GM23338 (cell line): ENCODE results near the gene ZMYM4. TPM values are rescaled to one million over a fixed set of nuclear protein-coding genes. Genes with fewer than 3 reads are reported as not detected.

Experiments used
- ATAC-seq: fragments of 200-7000 bp; cut with Tn5 transposase; 3 replicates; pipeline ENCODE4 v1.9.1; 2020
- DNase-seq: peaks from one replicate; pipeline ENCODE4 v3.0.0-alpha.2; 2015; ENCODE audit warnings: low spot score
- H2AFZ ChIP-seq: fragments of 200-600 bp; sonication (generic); 2 replicates; pipeline ENCODE4 v1.8.0; 2016; ENCODE audit warnings: antibody characterized with exemption, mild to moderate bottlenecking, moderate library complexity
- H3F3A ChIP-seq: fragments of 200-600 bp; sonication (generic); replicated peaks from 2 replicates; pipeline ENCODE4 v1.8.0; 2017; ENCODE audit warnings: antibody characterized with exemption, mixed run types, low read depth
- H3K27ac ChIP-seq: fragments of 200-600 bp; sonication (generic); 2 replicates; pipeline ENCODE4 v1.6.1; 2016; ENCODE audit warnings: low read depth
- H3K27me3 ChIP-seq: fragments of 200-600 bp; sonication (generic); 2 replicates; pipeline ENCODE4 v1.8.0; 2016; ENCODE audit warnings: mild to moderate bottlenecking, mixed run types, moderate library complexity; ENCODE audit not compliant: insufficient read depth
- H3K36me3 ChIP-seq: fragments of 200-600 bp; sonication (generic); 2 replicates; pipeline ENCODE4 v1.8.0; 2016; ENCODE audit warnings: mild to moderate bottlenecking; ENCODE audit not compliant: insufficient read depth
- H3K4me1 ChIP-seq: fragments of 200-600 bp; sonication (generic); 2 replicates; pipeline ENCODE4 v1.8.0; 2016; ENCODE audit warnings: mild to moderate bottlenecking, moderate library complexity; ENCODE audit not compliant: insufficient read depth
- H3K4me2 ChIP-seq: fragments of 200-600 bp; sonication (generic); 2 replicates; pipeline ENCODE4 v1.7.1; 2017; ENCODE audit warnings: mixed run types
- H3K4me3 ChIP-seq: fragments of 200-600 bp; sonication (generic); 2 replicates; pipeline ENCODE4 v1.6.1; 2016; ENCODE audit warnings: mixed run types
- H3K79me2 ChIP-seq: fragments of 200-600 bp; sonication (generic); replicated peaks from 2 replicates; pipeline ENCODE4 v1.8.0; 2017; ENCODE audit warnings: mild to moderate bottlenecking; ENCODE audit not compliant: insufficient read depth
- H3K9me2 ChIP-seq: fragments of 200-600 bp; sonication (generic); 2 replicates; pipeline ENCODE4 v1.8.0; 2017; ENCODE audit not compliant: insufficient read depth
- H4K20me1 ChIP-seq: fragments of 200-600 bp; sonication (generic); replicated peaks from 2 replicates; pipeline ENCODE4 v1.8.0; 2017; ENCODE audit warnings: mild to moderate bottlenecking; ENCODE audit not compliant: insufficient read depth
- H3K27ac Mint-ChIP-seq: 2 replicates; pipeline ENCODE4 v1.8.0; 2020; ENCODE audit warnings: inconsistent platforms, mild to moderate bottlenecking, moderate library complexity, mixed read lengths
- H3K27me3 Mint-ChIP-seq: 3 replicates; pipeline ENCODE4 v1.8.0; 2022; ENCODE audit warnings: low read depth, mild to moderate bottlenecking, moderate library complexity, mixed read lengths, inconsistent platforms; ENCODE audit not compliant: insufficient read depth, poor library complexity
- H3K36me3 Mint-ChIP-seq: 3 replicates; pipeline ENCODE4 v1.8.0; 2021; ENCODE audit warnings: low read depth, mild to moderate bottlenecking, inconsistent platforms, moderate library complexity, mixed read lengths
- H3K4me1 Mint-ChIP-seq: 3 replicates; pipeline ENCODE4 v1.8.0; 2020; ENCODE audit warnings: mild to moderate bottlenecking, inconsistent platforms, mixed read lengths
- H3K4me3 Mint-ChIP-seq: 3 replicates; pipeline ENCODE4 v1.8.0; 2021; ENCODE audit warnings: moderate library complexity, mild to moderate bottlenecking, inconsistent platforms, mixed read lengths
- H3K9me3 Mint-ChIP-seq: 3 replicates; pipeline ENCODE4 v1.8.0; 2020; ENCODE audit warnings: moderate library complexity, mild to moderate bottlenecking, inconsistent platforms, mixed read lengths
- CREB1 ChIP-seq: fragments of 250-450 bp; sonication (Bioruptor Pico); IDR thresholded peaks from 2 replicates; pipeline ENCODE4 v1.5.0; 2020; ENCODE audit warnings: low read depth, mild to moderate bottlenecking, moderate library complexity
- ETS1 ChIP-seq: IDR thresholded peaks from 2 replicates; pipeline ENCODE4 v1.6.1; 2016; ENCODE audit warnings: antibody characterized with exemption
- EZH2 ChIP-seq: fragments of 200-600 bp; sonication (generic); IDR thresholded peaks from one replicate; pipeline ENCODE4 v1.8.0; 2017; ENCODE audit warnings: antibody characterized with exemption, mild to moderate bottlenecking, low read depth; ENCODE audit not compliant: unreplicated experiment
- EZH2phosphoT487 ChIP-seq: fragments of 200-600 bp; sonication (generic); IDR thresholded peaks from one replicate; pipeline ENCODE4 v1.8.1; 2018; ENCODE audit warnings: antibody characterized with exemption; ENCODE audit not compliant: unreplicated experiment
- JUNB ChIP-seq: IDR thresholded peaks from one replicate; pipeline ENCODE4 v1.6.1; 2016; ENCODE audit warnings: antibody characterized with exemption; ENCODE audit not compliant: unreplicated experiment
- NANOG ChIP-seq: IDR thresholded peaks from 2 replicates; pipeline ENCODE4 v1.6.1; 2016; ENCODE audit warnings: antibody characterized with exemption, borderline replicate concordance
- POLR2AphosphoS5 ChIP-seq: IDR thresholded peaks from 2 replicates; pipeline ENCODE4 v1.6.1; 2016; ENCODE audit warnings: antibody characterized with exemption, low read depth
- STAT1 ChIP-seq: IDR thresholded peaks from one replicate; pipeline ENCODE4 v1.6.1; 2016; ENCODE audit warnings: antibody characterized with exemption; ENCODE audit not compliant: unreplicated experiment
- ZNF114 ChIP-seq: fragments of 250-450 bp; sonication (Bioruptor Pico); IDR thresholded peaks from 2 replicates; pipeline ENCODE4 v1.5.0; 2020; ENCODE audit warnings: mild to moderate bottlenecking, moderate library complexity
- ZNF331 ChIP-seq: fragments of 250-450 bp; sonication (Bioruptor Pico); IDR thresholded peaks from 2 replicates; pipeline ENCODE4 v1.5.0; 2020; ENCODE audit warnings: low read depth, mild to moderate bottlenecking, moderate library complexity
- polyA plus RNA-seq: library from polyadenylated mRNA; unstranded; fragments of >200 nt; fragmentation: Nextera tagmentation; extraction: Ambion mirVana; gene quantifications from 2 replicates; pipeline ENCODE4 v1.2.1, GENCODE V29; 2016
- total RNA-seq: library from RNA; depleted of rRNA; stranded (reverse); fragments of >200 nt; shearing (Covaris generic); gene quantifications from 2 replicates; pipeline ENCODE4 v1.2.3, GENCODE V29; 2014
- TF ChIP-seq, protein P1 (sequence below): IDR thresholded peaks from one replicate; pipeline ENCODE4 v1.6.1; 2018; ENCODE audit warnings: antibody characterized with exemption; ENCODE audit not compliant: unreplicated experiment
- TF ChIP-seq, protein P2 (sequence below), 2 experiments: fragments of 200-600 bp in 1 of 2; sonication (generic) in 1 of 2; conservative IDR thresholded peaks; 2 replicates each; pipeline versions ENCODE4 v1.5.1 to v1.6.1; 2016 to 2017; ENCODE audit warnings: antibody characterized with exemption in 2 of 2, low read depth in 2 of 2, mild to moderate bottlenecking in 2 of 2, moderate library complexity in 1 of 2
- TF ChIP-seq, protein P3 (sequence below): fragments of 250-450 bp; sonication (Bioruptor Pico); IDR thresholded peaks from 2 replicates; pipeline ENCODE4 v1.5.0; 2020; ENCODE audit warnings: mild to moderate bottlenecking, moderate library complexity

ZMYM4 gene
- total and polyA plus RNA-seq, 2 experiments from 2014 or later: 65.4 to 68.5 TPM

GRCh38 chr1:35437200-35437599 lies 168.7 kb downstream of the ZMYM4 start:
- Histone ChIP-seq H3K36me3 (peaks cover 11% of the 10 kb centered on the region; the same call in 1 of the 2 replicates), H3K4me3 (no peak overlapping the region)
- H3K36me3 Mint-ChIP-seq: peaks cover 65% of the 10 kb centered on the region

More at GRCh38 chr1:35437200-35437599, 168.7 kb downstream of the ZMYM4 start:
- Histone ChIP-seq H3K4me1 (no peaks in the 10 kb centered on the region), H3K79me2 (no peaks in the 10 kb centered on the region), H3K27ac (no peak overlapping the region), H3K9me2 (no peaks in the 10 kb centered on the region), H3K4me2 (no peak overlapping the region), H2AFZ (no peak overlapping the region), H3F3A (no peaks in the 10 kb centered on the region), H3K27me3 (no peaks in the 10 kb centered on the region), H4K20me1 (no peaks in the 10 kb centered on the region; the same call in none of the 2 replicates)
- Mint-ChIP-seq H3K27ac (no peak overlapping the region), H3K27me3 (peaks cover 18% of the 10 kb centered on the region), H3K4me3 (no peak overlapping the region), H3K9me3 (no peaks in the 10 kb centered on the region), H3K4me1 (peaks cover 2% of the 10 kb centered on the region; the same call in 1 of the 3 replicates)
- TF ChIP-seq ZNF114 (CRISPR knock-in tag): no peak
- no peak for TF ChIP-seq JUNB
- TF ChIP-seq CREB1 (CRISPR knock-in tag): no peak
- TF ChIP-seq, protein P1, sequence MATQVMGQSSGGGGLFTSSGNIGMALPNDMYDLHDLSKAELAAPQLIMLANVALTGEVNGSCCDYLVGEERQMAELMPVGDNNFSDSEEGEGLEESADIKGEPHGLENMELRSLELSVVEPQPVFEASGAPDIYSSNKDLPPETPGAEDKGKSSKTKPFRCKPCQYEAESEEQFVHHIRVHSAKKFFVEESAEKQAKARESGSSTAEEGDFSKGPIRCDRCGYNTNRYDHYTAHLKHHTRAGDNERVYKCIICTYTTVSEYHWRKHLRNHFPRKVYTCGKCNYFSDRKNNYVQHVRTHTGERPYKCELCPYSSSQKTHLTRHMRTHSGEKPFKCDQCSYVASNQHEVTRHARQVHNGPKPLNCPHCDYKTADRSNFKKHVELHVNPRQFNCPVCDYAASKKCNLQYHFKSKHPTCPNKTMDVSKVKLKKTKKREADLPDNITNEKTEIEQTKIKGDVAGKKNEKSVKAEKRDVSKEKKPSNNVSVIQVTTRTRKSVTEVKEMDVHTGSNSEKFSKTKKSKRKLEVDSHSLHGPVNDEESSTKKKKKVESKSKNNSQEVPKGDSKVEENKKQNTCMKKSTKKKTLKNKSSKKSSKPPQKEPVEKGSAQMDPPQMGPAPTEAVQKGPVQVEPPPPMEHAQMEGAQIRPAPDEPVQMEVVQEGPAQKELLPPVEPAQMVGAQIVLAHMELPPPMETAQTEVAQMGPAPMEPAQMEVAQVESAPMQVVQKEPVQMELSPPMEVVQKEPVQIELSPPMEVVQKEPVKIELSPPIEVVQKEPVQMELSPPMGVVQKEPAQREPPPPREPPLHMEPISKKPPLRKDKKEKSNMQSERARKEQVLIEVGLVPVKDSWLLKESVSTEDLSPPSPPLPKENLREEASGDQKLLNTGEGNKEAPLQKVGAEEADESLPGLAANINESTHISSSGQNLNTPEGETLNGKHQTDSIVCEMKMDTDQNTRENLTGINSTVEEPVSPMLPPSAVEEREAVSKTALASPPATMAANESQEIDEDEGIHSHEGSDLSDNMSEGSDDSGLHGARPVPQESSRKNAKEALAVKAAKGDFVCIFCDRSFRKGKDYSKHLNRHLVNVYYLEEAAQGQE: no peak
- TF ChIP-seq, protein P2, sequence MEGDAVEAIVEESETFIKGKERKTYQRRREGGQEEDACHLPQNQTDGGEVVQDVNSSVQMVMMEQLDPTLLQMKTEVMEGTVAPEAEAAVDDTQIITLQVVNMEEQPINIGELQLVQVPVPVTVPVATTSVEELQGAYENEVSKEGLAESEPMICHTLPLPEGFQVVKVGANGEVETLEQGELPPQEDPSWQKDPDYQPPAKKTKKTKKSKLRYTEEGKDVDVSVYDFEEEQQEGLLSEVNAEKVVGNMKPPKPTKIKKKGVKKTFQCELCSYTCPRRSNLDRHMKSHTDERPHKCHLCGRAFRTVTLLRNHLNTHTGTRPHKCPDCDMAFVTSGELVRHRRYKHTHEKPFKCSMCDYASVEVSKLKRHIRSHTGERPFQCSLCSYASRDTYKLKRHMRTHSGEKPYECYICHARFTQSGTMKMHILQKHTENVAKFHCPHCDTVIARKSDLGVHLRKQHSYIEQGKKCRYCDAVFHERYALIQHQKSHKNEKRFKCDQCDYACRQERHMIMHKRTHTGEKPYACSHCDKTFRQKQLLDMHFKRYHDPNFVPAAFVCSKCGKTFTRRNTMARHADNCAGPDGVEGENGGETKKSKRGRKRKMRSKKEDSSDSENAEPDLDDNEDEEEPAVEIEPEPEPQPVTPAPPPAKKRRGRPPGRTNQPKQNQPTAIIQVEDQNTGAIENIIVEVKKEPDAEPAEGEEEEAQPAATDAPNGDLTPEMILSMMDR (conservative IDR thresholded peaks at IDR 0.05; ENCODE audit: low read depth in 2 of 2): no peak
- no peak for TF ChIP-seq NANOG
- TF ChIP-seq EZH2: no peak
- no peak for TF ChIP-seq POLR2AphosphoS5
- no peak for TF ChIP-seq EZH2phosphoT487
- no peak for TF ChIP-seq STAT1
- TF ChIP-seq ZNF331 (CRISPR knock-in tag): no peak
- TF ChIP-seq ETS1: no peak
- TF ChIP-seq, protein P3, sequence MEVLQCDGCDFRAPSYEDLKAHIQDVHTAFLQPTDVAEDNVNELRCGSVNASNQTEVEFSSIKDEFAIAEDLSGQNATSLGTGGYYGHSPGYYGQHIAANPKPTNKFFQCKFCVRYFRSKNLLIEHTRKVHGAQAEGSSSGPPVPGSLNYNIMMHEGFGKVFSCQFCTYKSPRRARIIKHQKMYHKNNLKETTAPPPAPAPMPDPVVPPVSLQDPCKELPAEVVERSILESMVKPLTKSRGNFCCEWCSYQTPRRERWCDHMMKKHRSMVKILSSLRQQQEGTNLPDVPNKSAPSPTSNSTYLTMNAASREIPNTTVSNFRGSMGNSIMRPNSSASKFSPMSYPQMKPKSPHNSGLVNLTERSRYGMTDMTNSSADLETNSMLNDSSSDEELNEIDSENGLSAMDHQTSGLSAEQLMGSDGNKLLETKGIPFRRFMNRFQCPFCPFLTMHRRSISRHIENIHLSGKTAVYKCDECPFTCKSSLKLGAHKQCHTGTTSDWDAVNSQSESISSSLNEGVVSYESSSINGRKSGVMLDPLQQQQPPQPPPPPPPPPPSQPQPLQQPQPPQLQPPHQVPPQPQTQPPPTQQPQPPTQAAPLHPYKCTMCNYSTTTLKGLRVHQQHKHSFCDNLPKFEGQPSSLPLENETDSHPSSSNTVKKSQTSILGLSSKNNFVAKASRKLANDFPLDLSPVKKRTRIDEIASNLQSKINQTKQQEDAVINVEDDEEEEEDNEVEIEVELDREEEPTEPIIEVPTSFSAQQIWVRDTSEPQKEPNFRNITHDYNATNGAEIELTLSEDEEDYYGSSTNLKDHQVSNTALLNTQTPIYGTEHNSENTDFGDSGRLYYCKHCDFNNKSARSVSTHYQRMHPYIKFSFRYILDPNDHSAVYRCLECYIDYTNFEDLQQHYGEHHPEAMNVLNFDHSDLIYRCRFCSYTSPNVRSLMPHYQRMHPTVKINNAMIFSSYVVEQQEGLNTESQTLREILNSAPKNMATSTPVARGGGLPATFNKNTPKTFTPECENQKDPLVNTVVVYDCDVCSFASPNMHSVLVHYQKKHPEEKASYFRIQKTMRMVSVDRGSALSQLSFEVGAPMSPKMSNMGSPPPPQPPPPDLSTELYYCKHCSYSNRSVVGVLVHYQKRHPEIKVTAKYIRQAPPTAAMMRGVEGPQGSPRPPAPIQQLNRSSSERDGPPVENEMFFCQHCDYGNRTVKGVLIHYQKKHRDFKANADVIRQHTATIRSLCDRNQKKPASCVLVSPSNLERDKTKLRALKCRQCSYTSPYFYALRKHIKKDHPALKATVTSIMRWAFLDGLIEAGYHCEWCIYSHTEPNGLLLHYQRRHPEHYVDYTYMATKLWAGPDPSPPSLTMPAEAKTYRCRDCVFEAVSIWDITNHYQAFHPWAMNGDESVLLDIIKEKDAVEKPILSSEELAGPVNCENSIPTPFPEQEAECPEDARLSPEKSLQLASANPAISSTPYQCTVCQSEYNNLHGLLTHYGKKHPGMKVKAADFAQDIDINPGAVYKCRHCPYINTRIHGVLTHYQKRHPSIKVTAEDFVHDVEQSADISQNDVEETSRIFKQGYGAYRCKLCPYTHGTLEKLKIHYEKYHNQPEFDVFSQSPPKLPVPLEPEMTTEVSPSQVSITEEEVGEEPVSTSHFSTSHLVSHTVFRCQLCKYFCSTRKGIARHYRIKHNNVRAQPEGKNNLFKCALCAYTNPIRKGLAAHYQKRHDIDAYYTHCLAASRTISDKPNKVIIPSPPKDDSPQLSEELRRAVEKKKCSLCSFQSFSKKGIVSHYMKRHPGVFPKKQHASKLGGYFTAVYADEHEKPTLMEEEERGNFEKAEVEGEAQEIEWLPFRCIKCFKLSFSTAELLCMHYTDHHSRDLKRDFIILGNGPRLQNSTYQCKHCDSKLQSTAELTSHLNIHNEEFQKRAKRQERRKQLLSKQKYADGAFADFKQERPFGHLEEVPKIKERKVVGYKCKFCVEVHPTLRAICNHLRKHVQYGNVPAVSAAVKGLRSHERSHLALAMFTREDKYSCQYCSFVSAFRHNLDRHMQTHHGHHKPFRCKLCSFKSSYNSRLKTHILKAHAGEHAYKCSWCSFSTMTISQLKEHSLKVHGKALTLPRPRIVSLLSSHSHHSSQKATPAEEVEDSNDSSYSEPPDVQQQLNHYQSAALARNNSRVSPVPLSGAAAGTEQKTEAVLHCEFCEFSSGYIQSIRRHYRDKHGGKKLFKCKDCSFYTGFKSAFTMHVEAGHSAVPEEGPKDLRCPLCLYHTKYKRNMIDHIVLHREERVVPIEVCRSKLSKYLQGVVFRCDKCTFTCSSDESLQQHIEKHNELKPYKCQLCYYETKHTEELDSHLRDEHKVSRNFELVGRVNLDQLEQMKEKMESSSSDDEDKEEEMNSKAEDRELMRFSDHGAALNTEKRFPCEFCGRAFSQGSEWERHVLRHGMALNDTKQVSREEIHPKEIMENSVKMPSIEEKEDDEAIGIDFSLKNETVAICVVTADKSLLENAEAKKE (CRISPR knock-in tag): no peak
- ATAC-seq (no peak), DNase-seq (no peak)
